IPS DF 6.9 (cell line): ENCODE measurements around the gene STK32B.
"Not testable (repeated sequence)": the region's sequence is repeated elsewhere in the genome, so short reads cannot be mapped to it uniquely, and the experiment has no call there.

ENCODE experiments used
- DNase-seq: peaks from one replicate; pipeline ENCODE4 v3.0.0-alpha.2; 2013; ENCODE audit warnings: low read depth, low spot score
- H3K27ac ChIP-seq: one replicate; pipeline ENCODE4 v1.5.1; 2013; ENCODE audit warnings: low read length, control low read depth
- H3K27me3 ChIP-seq: 2 replicates; pipeline ENCODE4 v1.6.1; 2013; ENCODE audit warnings: mild to moderate bottlenecking, low read length; ENCODE audit not compliant: control insufficient read depth, insufficient read depth
- H3K36me3 ChIP-seq: 2 replicates; pipeline ENCODE4 v1.6.1; 2013; ENCODE audit warnings: low read length; ENCODE audit not compliant: control insufficient read depth, insufficient read depth
- H3K4me1 ChIP-seq: 2 replicates; pipeline ENCODE4 v1.6.1; 2013; ENCODE audit warnings: low read length; ENCODE audit not compliant: control insufficient read depth, insufficient read depth
- H3K4me3 ChIP-seq: 2 replicates; pipeline ENCODE4 v1.5.1; 2013; ENCODE audit warnings: mild to moderate bottlenecking, low read length
- H3K9me3 ChIP-seq: 2 replicates; pipeline ENCODE4 v1.6.1; 2013; ENCODE audit warnings: low read length, inconsistent platforms; ENCODE audit not compliant: control insufficient read depth, insufficient read depth
- WGBS: extraction: QIAGEN DNeasy Blood & Tissue Kit; methylation state at CpG from one replicate; pipeline ENCODE4 v1.1.7; 2013; ENCODE audit warnings: mixed read lengths, missing lambda C conversion rate; ENCODE audit not compliant: insufficient read length, insufficient coverage; 5-methylcytosine and 5-hydroxymethylcytosine counted together

STK32B gene

DNA sequence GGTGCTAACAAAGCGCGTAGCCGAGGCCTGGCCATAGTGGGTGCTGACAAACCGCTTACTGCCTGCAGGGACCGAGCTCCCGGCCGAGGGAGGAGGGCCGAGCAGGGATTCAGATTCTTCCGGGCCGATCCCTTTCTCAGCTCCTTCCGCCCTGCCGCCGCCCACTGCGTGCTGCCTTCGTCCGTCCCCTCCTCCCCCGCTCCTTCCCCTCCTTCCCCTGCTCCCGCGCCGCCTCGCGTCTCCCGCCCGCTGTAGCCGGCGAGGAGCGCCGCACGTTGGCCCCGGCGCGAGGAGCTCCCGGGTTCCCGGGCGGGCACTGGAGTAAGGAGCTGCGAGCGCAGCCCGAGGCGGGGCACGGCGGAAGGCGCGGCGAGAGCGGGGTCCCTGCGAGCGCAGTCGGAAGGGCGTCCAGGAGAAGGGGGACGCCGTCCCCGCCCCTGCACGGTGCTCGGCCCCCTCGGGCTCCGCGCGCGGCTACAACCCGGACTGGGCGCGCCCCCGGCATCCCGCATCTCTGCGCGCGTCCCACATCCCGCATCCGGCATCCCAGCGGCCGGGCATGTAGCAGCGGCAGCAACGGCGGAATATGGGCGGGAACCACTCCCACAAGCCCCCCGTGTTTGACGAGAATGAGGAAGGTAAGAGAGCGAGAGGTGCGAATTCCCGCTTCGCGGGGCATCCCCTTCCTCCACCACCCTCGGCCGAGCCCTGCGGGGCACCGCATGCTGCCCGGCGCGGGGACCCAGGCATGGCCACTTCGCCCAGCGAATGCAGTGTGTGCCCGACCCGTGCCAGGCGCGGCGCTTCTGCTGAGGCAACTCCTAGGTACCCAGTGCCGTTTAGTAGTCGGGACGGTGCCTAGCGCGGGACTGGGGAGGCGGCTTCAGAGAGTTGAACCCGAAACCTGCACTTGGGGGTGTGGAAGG, at the start of gene STK32B:
Gene STK32B, plus strand, starts transcription at position 203 of the 926 bp plus-strand sequence.
- Histone ChIP-seq H3K9me3 (no peaks in the 10 kb centered on the region), H3K27ac (no peak within 1 kb of the TSS), H3K27me3 (peaks cover 17% of the 10 kb centered on the region), H3K4me3 (peak within 1 kb of the TSS; percentile 43), H3K4me1 (no peaks in the 10 kb centered on the region), H3K36me3 (no peaks in the 10 kb centered on the region)
- WGBS = no CpG with 5 or more reads among the region's 103 CpGs
- DNase-seq = no peak

GRCh38 chr4:5001641-5002040, 49.6 kb upstream of the STK32B start:
- H3K27ac ChIP-seq, H3K9me3 ChIP-seq, DNase-seq, H3K4me3 ChIP-seq, H3K4me1 ChIP-seq, H3K27me3 ChIP-seq, H3K36me3 ChIP-seq: not testable (repeated sequence)
- no CpG with 5 or more reads among the region's 6 CpGs for WGBS

- no peaks in the 10 kb centered on the region for H3K36me3 ChIP-seq
- no peaks in the 10 kb centered on the region for H3K9me3 ChIP-seq
- no CpG with 5 or more reads among the region's 9 CpGs for WGBS
- H3K27me3 ChIP-seq = no peaks in the 10 kb centered on the region
- no peak overlapping the region for H3K4me3 ChIP-seq
- H3K4me1 ChIP-seq = no peaks in the 10 kb centered on the region
- no peak overlapping the region for H3K27ac ChIP-seq
- DNase-seq = no peak
Measured at GRCh38 chr4:5003372-5003857, 47.9 kb upstream of the STK32B start.

GRCh38 chr4:5003918-5004317, 47.4 kb upstream of the STK32B start:
- Histone ChIP-seq H3K4me1 (no peaks in the 10 kb centered on the region), H3K27me3 (no peaks in the 10 kb centered on the region), H3K4me3 (no peak overlapping the region), H3K27ac (no peak overlapping the region), H3K9me3 (no peaks in the 10 kb centered on the region), H3K36me3 (no peaks in the 10 kb centered on the region)
- no CpG with 5 or more reads among the region's 3 CpGs for WGBS
- no peak for DNase-seq

- H3K27ac ChIP-seq = no peak overlapping the region
- H3K27me3 ChIP-seq = no peaks in the 10 kb centered on the region
- no peaks in the 10 kb centered on the region for H3K4me1 ChIP-seq
- DNase-seq = no peak
- no peaks in the 10 kb centered on the region for H3K36me3 ChIP-seq
- WGBS = no CpG with 5 or more reads among the region's 8 CpGs
- H3K9me3 ChIP-seq = no peaks in the 10 kb centered on the region
- H3K4me3 ChIP-seq = no peak overlapping the region
Measured at GRCh38 chr4:5004496-5004895, 46.8 kb upstream of the STK32B start.

- H3K27me3 ChIP-seq, H3K9me3 ChIP-seq, DNase-seq, H3K36me3 ChIP-seq, H3K4me3 ChIP-seq, H3K4me1 ChIP-seq, H3K27ac ChIP-seq: not testable (repeated sequence)
- no CpG with 5 or more reads among the region's 11 CpGs for WGBS
Measured at GRCh38 chr4:5006932-5007331, 44.3 kb upstream of the STK32B start.

- no peak overlapping the region for H3K27ac ChIP-seq
- H3K9me3 ChIP-seq = no peaks in the 10 kb centered on the region
- no peak for DNase-seq
- H3K4me1 ChIP-seq = no peaks in the 10 kb centered on the region
- H3K27me3 ChIP-seq = no peaks in the 10 kb centered on the region; the same call in 1 of the 2 replicates
- no CpG with 5 or more reads among the region's 3 CpGs for WGBS
- H3K4me3 ChIP-seq = no peak overlapping the region
- no peaks in the 10 kb centered on the region for H3K36me3 ChIP-seq
Measured at GRCh38 chr4:5009796-5010195, 41.5 kb upstream of the STK32B start.

DNA sequence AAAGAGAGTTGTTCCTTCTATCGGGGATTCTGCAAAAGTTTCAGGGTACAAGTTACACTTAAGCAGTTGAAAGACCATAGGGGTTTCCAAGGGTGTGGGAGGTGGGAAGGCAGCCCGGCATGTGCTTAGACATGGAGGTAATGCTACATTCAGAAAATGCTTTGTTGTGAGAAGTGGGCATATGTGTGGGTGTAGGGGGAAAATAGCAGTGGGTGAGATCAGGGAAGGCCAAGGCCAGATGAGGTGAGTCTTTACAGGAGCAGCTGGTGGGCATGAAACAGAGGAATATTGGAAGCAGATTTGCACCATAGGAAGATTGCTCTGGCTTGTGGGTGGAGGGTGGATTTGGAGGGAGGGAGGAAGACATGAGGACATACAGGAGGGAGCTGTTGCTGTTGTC, 40.3 kb upstream of the STK32B start:
- no peaks in the 10 kb centered on the region for H3K4me1 ChIP-seq
- no peaks in the 10 kb centered on the region for H3K9me3 ChIP-seq
- H3K4me3 ChIP-seq = no peak overlapping the region
- H3K27ac ChIP-seq = no peak overlapping the region
- no peaks in the 10 kb centered on the region; the same call in 1 of the 2 replicates for H3K27me3 ChIP-seq
- DNase-seq = no peak
- WGBS = no CpG with 5 or more reads among the region's 2 CpGs
- H3K36me3 ChIP-seq = no peaks in the 10 kb centered on the region

- no peaks in the 10 kb centered on the region; the same call in 1 of the 2 replicates for H3K27me3 ChIP-seq
- no peaks in the 10 kb centered on the region for H3K4me1 ChIP-seq
- H3K4me3 ChIP-seq = no peak overlapping the region
- no peak for DNase-seq
- no CpG with 5 or more reads among the region's 5 CpGs for WGBS
- no peaks in the 10 kb centered on the region for H3K9me3 ChIP-seq
- no peak overlapping the region for H3K27ac ChIP-seq
- H3K36me3 ChIP-seq = no peaks in the 10 kb centered on the region
Measured at GRCh38 chr4:5012244-5012898, 38.9 kb upstream of the STK32B start.

DNA sequence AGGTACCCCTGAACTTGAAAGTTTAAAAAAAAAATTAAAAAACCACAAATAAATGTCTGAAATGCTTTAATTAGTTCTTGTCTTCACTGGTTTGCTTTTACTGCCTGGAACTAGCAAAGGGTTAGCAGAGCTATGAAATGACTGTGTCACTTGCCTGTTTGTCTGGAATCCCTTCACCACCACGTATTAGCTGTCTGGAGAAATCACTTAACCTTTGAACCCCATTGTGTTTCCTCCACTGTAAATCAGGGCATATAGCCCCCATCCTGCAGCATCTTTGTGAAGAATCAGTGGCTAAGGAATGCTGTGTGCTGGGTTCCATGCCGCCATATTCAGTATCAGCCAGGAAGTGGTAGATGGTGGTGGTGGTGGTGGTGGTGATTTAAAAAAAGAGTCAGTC, 38.3 kb upstream of the STK32B start:
- Histone ChIP-seq H3K36me3 (no peaks in the 10 kb centered on the region), H3K4me1 (no peaks in the 10 kb centered on the region), H3K9me3 (no peaks in the 10 kb centered on the region), H3K27me3 (no peaks in the 10 kb centered on the region; the same call in 1 of the 2 replicates), H3K4me3 (no peak overlapping the region), H3K27ac (no peak overlapping the region)
- no CpG with 5 or more reads among the region's 2 CpGs for WGBS
- no peak for DNase-seq
